ENCODE data around the gene NIPAL1. TPM values are rescaled to one million over a fixed set of nuclear protein-coding genes. Genes with fewer than 3 reads are reported as not detected.

Gene NIPAL1
- total RNA-seq, 1 experiment from 2014 or later, result 7.1 TPM

DNA sequence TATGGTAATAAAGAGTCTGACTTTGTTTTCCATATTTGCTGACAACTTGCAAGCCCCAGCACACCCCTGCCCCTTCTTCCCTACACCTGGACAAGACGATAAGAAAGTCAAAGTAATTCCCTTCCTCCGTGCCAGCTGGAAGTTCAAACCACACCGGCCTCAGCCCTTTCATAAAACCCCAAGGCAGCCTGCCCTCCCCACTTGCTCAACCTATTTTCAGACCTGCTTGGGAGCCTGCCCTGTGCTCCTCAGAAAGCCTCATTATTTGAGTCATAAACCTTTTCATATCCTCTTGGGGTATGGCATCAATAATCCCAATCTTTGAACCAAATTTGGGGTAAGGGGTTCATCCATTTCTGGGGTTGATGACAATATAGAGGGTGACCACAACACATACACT is 29.5 kb downstream of the NIPAL1 start:
- CTCF ChIA-PET, result interaction anchor here (1.0 to 1.6 kb wide), 2 partner anchors 12 to 15 kb away, joined by 3 to 8 read pairs; no protein-coding TSS in a partner anchor
- H3K36me3 Mint-ChIP-seq, result no peaks in the 10 kb centered on the region
- DNase-seq (ENCODE audit: low spot score) (no peak), ATAC-seq (no peak)
- H3K27me3 Mint-ChIP-seq (ENCODE audit: low read depth), result no peaks in the 10 kb centered on the region
- peaks cover 12% of the 10 kb centered on the region for H3K4me1 Mint-ChIP-seq
- H3K9me3 Mint-ChIP-seq, result peaks cover 3% of the 10 kb centered on the region; the same call in 1 of the 2 replicates
- POLR2A ChIA-PET, result no interaction called here
- H3K4me3 Mint-ChIP-seq, result no peak overlapping the region
- no peak for TF ChIP-seq PRRX2 (CRISPR knock-in tag; IDR thresholded peaks at IDR 0.05)
- TF ChIP-seq, protein P1, sequence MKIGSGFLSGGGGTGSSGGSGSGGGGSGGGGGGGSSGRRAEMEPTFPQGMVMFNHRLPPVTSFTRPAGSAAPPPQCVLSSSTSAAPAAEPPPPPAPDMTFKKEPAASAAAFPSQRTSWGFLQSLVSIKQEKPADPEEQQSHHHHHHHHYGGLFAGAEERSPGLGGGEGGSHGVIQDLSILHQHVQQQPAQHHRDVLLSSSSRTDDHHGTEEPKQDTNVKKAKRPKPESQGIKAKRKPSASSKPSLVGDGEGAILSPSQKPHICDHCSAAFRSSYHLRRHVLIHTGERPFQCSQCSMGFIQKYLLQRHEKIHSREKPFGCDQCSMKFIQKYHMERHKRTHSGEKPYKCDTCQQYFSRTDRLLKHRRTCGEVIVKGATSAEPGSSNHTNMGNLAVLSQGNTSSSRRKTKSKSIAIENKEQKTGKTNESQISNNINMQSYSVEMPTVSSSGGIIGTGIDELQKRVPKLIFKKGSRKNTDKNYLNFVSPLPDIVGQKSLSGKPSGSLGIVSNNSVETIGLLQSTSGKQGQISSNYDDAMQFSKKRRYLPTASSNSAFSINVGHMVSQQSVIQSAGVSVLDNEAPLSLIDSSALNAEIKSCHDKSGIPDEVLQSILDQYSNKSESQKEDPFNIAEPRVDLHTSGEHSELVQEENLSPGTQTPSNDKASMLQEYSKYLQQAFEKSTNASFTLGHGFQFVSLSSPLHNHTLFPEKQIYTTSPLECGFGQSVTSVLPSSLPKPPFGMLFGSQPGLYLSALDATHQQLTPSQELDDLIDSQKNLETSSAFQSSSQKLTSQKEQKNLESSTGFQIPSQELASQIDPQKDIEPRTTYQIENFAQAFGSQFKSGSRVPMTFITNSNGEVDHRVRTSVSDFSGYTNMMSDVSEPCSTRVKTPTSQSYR (CRISPR knock-in tag; IDR thresholded peaks at IDR 0.05), result no peak
- no peak for TF ChIP-seq NR3C1 (CRISPR knock-in tag; conservative IDR thresholded peaks at IDR 0.05; ENCODE audit: low read depth)
- TF ChIP-seq, protein P2, sequence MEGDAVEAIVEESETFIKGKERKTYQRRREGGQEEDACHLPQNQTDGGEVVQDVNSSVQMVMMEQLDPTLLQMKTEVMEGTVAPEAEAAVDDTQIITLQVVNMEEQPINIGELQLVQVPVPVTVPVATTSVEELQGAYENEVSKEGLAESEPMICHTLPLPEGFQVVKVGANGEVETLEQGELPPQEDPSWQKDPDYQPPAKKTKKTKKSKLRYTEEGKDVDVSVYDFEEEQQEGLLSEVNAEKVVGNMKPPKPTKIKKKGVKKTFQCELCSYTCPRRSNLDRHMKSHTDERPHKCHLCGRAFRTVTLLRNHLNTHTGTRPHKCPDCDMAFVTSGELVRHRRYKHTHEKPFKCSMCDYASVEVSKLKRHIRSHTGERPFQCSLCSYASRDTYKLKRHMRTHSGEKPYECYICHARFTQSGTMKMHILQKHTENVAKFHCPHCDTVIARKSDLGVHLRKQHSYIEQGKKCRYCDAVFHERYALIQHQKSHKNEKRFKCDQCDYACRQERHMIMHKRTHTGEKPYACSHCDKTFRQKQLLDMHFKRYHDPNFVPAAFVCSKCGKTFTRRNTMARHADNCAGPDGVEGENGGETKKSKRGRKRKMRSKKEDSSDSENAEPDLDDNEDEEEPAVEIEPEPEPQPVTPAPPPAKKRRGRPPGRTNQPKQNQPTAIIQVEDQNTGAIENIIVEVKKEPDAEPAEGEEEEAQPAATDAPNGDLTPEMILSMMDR (IDR thresholded peaks at IDR 0.05), result no peak
- TF ChIP-seq, protein P3, sequence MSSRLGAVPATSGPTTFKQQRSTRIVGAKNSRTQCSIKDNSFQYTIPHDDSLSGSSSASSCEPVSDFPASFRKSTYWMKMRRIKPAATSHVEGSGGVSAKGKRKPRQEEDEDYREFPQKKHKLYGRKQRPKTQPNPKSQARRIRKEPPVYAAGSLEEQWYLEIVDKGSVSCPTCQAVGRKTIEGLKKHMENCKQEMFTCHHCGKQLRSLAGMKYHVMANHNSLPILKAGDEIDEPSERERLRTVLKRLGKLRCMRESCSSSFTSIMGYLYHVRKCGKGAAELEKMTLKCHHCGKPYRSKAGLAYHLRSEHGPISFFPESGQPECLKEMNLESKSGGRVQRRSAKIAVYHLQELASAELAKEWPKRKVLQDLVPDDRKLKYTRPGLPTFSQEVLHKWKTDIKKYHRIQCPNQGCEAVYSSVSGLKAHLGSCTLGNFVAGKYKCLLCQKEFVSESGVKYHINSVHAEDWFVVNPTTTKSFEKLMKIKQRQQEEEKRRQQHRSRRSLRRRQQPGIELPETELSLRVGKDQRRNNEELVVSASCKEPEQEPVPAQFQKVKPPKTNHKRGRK (CRISPR knock-in tag; IDR thresholded peaks at IDR 0.05; ENCODE audit: borderline replicate concordance), result no peak
- TF ChIP-seq, protein P4, sequence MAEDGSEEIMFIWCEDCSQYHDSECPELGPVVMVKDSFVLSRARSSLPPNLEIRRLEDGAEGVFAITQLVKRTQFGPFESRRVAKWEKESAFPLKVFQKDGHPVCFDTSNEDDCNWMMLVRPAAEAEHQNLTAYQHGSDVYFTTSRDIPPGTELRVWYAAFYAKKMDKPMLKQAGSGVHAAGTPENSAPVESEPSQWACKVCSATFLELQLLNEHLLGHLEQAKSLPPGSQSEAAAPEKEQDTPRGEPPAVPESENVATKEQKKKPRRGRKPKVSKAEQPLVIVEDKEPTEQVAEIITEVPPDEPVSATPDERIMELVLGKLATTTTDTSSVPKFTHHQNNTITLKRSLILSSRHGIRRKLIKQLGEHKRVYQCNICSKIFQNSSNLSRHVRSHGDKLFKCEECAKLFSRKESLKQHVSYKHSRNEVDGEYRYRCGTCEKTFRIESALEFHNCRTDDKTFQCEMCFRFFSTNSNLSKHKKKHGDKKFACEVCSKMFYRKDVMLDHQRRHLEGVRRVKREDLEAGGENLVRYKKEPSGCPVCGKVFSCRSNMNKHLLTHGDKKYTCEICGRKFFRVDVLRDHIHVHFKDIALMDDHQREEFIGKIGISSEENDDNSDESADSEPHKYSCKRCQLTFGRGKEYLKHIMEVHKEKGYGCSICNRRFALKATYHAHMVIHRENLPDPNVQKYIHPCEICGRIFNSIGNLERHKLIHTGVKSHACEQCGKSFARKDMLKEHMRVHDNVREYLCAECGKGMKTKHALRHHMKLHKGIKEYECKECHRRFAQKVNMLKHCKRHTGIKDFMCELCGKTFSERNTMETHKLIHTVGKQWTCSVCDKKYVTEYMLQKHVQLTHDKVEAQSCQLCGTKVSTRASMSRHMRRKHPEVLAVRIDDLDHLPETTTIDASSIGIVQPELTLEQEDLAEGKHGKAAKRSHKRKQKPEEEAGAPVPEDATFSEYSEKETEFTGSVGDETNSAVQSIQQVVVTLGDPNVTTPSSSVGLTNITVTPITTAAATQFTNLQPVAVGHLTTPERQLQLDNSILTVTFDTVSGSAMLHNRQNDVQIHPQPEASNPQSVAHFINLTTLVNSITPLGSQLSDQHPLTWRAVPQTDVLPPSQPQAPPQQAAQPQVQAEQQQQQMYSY (CRISPR knock-in tag; IDR thresholded peaks at IDR 0.05), result no peak
- TF ChIP-seq, protein P5, sequence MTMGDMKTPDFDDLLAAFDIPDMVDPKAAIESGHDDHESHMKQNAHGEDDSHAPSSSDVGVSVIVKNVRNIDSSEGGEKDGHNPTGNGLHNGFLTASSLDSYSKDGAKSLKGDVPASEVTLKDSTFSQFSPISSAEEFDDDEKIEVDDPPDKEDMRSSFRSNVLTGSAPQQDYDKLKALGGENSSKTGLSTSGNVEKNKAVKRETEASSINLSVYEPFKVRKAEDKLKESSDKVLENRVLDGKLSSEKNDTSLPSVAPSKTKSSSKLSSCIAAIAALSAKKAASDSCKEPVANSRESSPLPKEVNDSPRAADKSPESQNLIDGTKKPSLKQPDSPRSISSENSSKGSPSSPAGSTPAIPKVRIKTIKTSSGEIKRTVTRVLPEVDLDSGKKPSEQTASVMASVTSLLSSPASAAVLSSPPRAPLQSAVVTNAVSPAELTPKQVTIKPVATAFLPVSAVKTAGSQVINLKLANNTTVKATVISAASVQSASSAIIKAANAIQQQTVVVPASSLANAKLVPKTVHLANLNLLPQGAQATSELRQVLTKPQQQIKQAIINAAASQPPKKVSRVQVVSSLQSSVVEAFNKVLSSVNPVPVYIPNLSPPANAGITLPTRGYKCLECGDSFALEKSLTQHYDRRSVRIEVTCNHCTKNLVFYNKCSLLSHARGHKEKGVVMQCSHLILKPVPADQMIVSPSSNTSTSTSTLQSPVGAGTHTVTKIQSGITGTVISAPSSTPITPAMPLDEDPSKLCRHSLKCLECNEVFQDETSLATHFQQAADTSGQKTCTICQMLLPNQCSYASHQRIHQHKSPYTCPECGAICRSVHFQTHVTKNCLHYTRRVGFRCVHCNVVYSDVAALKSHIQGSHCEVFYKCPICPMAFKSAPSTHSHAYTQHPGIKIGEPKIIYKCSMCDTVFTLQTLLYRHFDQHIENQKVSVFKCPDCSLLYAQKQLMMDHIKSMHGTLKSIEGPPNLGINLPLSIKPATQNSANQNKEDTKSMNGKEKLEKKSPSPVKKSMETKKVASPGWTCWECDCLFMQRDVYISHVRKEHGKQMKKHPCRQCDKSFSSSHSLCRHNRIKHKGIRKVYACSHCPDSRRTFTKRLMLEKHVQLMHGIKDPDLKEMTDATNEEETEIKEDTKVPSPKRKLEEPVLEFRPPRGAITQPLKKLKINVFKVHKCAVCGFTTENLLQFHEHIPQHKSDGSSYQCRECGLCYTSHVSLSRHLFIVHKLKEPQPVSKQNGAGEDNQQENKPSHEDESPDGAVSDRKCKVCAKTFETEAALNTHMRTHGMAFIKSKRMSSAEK (CRISPR knock-in tag; IDR thresholded peaks at IDR 0.05; ENCODE audit: borderline replicate concordance), result no peak
- H3K27ac Mint-ChIP-seq, result no peak overlapping the region

DNA sequence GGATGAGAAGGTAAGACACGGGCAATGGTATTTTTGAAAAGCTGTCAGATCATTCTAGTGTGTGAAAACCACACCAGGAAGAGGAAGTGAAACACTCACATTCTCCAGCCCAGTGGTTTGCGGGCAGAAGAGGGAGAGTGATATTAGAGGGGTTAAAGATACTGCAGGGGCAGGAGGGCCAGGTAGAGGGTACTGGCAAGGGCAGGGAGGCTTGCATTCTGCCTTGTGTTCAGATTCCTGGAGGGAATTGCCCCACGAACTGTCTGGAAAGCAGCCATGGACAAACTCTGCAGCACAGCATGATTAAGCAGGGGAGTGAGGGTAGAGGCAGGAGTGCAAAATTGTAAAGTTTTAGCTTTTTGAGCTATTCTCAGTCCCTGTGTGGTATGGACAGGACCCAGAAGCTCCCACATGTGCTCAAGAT is 30.9 kb downstream of the NIPAL1 start:
- Mint-ChIP-seq H3K4me1 (peaks cover 12% of the 10 kb centered on the region), H3K36me3 (no peaks in the 10 kb centered on the region), H3K27me3 (ENCODE audit: low read depth) (no peaks in the 10 kb centered on the region), H3K27ac (no peak overlapping the region), H3K9me3 (peaks cover 3% of the 10 kb centered on the region; the same call in 1 of the 2 replicates), H3K4me3 (no peak overlapping the region)
- CTCF ChIA-PET, result no interaction called here
- POLR2A ChIA-PET, result no interaction called here
- DNase-seq (ENCODE audit: low spot score) (no peak), ATAC-seq (no peak)
- no peak for TF ChIP-seq GRHL2 (CRISPR knock-in tag; IDR thresholded peaks at IDR 0.05; ENCODE audit: insufficient replicate concordance, severe bottlenecking)
- TF ChIP-seq, protein P6, sequence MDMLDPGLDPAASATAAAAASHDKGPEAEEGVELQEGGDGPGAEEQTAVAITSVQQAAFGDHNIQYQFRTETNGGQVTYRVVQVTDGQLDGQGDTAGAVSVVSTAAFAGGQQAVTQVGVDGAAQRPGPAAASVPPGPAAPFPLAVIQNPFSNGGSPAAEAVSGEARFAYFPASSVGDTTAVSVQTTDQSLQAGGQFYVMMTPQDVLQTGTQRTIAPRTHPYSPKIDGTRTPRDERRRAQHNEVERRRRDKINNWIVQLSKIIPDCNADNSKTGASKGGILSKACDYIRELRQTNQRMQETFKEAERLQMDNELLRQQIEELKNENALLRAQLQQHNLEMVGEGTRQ (CRISPR knock-in tag; IDR thresholded peaks at IDR 0.05), result no peak
- TF ChIP-seq, protein P7, sequence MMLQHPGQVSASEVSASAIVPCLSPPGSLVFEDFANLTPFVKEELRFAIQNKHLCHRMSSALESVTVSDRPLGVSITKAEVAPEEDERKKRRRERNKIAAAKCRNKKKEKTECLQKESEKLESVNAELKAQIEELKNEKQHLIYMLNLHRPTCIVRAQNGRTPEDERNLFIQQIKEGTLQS (CRISPR knock-in tag; conservative IDR thresholded peaks at IDR 0.05), result no peak
- TF ChIP-seq, protein P4 (CRISPR knock-in tag; IDR thresholded peaks at IDR 0.05), result no peak
- TF ChIP-seq, protein P8, sequence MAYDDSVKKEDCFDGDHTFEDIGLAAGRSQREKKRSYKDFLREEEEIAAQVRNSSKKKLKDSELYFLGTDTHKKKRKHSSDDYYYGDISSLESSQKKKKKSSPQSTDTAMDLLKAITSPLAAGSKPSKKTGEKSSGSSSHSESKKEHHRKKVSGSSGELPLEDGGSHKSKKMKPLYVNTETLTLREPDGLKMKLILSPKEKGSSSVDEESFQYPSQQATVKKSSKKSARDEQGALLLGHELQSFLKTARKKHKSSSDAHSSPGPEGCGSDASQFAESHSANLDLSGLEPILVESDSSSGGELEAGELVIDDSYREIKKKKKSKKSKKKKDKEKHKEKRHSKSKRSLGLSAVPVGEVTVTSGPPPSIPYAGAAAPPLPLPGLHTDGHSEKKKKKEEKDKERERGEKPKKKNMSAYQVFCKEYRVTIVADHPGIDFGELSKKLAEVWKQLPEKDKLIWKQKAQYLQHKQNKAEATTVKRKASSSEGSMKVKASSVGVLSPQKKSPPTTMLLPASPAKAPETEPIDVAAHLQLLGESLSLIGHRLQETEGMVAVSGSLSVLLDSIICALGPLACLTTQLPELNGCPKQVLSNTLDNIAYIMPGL (CRISPR knock-in tag; IDR thresholded peaks at IDR 0.05), result no peak
